Upper lobe of left lung (tissue), 4 donors: ENCODE measurements around the gene CHST1.

Source experiments
- POLR2A ChIP-seq, 4 donors: fragments of 450-650 bp; IDR thresholded peaks; one replicate each; pipeline ENCODE4 v1.5.1; 2016 to 2017; ENCODE audit warnings: antibody characterized with exemption in 4 of 4, mild to moderate bottlenecking in 2 of 4
- TF ChIP-seq, protein P1 (sequence below), 6 experiments: fragments of 450-650 bp in 4 of 6; fragments of 200-600 bp in 2 of 6; sonication (generic) in 2 of 6; IDR thresholded peaks; one replicate each; pipeline ENCODE4 v1.5.1; 2016 to 2019; ENCODE audit warnings: antibody characterized with exemption in 6 of 6

DNA sequence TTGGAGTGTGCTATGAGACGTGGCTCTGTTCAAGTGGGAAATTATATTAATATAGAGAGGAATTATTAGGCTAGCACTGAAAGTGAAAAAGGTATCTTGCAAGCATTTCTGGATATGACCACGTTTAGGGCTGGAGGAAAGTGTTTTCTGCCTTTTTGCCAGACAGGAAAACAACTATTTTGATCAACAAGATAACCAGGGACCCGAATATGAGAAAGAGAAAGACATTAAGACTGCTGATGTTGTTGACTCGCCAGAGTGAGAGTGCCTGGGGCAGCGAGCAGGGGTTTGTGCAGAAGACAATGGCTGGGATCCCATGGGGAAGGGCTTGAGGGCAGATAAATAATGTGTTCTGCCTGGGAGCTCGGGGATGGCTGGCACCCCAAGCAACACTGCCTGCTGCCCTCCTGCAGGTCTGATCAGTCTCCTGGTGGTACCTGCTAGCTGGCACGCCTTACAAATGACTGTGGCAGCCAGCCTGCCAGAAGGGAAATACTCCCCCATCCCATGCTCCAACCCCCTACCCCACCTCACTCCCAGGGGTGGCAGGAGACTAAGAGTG, 23.1 kb upstream of the CHST1 start:
- TF ChIP-seq, protein P1, sequence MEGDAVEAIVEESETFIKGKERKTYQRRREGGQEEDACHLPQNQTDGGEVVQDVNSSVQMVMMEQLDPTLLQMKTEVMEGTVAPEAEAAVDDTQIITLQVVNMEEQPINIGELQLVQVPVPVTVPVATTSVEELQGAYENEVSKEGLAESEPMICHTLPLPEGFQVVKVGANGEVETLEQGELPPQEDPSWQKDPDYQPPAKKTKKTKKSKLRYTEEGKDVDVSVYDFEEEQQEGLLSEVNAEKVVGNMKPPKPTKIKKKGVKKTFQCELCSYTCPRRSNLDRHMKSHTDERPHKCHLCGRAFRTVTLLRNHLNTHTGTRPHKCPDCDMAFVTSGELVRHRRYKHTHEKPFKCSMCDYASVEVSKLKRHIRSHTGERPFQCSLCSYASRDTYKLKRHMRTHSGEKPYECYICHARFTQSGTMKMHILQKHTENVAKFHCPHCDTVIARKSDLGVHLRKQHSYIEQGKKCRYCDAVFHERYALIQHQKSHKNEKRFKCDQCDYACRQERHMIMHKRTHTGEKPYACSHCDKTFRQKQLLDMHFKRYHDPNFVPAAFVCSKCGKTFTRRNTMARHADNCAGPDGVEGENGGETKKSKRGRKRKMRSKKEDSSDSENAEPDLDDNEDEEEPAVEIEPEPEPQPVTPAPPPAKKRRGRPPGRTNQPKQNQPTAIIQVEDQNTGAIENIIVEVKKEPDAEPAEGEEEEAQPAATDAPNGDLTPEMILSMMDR (IDR thresholded peaks at IDR 0.05), result no peak
- no peak for TF ChIP-seq POLR2A (IDR thresholded peaks at IDR 0.05)
